HG02840 (cell line): ENCODE results near the gene MGAT5B.

Experiments
- ATAC-seq: cut with Tn5 transposase; IDR thresholded peaks from one replicate; pipeline ENCODE4 v1.9.1; 2021; ENCODE audit warnings: mild to moderate bottlenecking, moderate library complexity, moderate number of reproducible peaks; ENCODE audit not compliant: unreplicated experiment, low FRiP score

MGAT5B gene

DNA sequence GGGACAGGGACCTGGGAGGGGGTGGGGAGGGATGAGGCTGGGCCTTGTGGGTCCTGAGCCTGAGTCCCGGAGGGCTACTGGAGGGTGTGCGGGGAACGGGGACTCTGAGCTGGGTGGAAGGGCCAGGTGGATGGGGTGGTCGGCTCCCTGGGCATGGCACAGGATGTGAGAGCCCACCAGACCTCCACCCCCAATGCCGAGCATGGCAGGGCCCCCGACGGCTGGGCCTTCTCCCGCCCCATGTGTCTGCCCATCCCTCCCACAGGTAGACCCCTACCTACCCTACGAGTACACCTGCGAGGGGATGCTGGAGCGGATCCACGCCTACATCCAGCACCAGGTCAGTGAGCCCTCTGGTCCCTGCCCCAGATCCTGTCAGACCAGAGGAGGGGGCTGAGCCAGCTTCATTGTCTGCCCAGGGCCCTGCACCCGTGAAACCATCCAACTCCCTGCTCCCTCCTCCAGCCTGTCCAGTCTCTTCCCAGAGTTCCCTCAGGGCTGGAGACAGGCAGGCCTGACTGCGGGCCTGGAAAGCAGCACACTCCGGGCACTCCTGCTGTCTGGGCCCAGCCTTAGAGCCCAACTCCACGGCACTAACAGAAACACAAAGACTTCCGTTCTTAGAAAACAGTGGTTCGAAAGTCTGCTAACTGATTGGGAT is 78.0 kb downstream of the MGAT5B start:
- no peak for ATAC-seq

DNA sequence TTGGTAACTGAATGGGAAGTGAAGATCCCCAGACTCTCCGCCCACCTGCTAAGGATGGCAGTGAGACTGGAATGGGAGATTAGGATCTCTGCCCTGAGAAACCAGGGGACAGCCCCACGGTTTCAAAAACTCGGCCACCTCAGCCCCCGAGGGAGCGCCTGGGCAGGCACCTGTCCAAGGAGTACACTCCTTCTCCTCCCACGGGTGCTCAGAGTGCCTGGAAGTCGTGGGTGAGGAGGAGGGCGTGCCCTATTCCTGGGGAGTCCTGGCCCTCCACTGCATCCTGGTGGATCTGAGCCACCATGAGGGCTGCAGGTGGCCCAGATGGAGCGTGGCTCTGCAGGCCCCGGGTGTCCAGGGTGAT is 78.5 kb downstream of the MGAT5B start:
- ATAC-seq, result no peak

DNA sequence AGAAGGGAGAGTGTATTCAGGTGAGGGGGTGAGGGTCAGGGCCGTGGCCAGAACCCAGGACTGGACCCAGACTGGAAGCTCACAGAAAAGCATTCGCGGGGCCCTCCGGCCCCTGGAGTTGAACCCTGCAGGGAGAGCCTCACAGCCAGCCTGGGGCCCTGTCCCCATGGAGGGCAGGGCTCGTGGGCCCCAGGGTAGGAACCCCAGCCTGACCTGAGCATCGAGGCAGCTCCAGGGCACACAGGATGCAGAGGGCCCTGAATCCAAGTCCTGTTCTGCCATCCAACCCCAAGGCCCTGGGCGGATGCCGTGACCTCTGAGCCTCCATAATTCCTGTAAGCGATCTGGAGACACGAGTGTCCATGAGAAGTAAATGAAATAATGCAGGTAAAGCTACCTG is 79.1 kb downstream of the MGAT5B start:
- no peak for ATAC-seq

DNA sequence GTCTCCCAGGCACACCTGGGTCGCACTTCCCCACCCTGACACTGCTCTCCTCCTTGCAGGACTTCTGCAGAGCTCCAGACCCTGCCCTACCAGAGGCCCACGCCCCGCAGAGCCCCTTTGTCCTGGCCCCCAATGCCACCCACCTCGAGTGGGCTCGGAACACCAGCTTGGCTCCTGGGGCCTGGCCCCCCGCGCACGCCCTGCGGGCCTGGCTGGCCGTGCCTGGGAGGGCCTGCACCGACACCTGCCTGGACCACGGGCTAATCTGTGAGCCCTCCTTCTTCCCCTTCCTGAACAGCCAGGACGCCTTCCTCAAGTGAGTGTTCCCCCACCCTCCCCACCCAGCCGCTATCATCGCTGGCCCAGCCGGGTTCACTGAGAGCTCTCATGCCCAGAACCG is 79.6 kb downstream of the MGAT5B start:
- ATAC-seq, result no peak

DNA sequence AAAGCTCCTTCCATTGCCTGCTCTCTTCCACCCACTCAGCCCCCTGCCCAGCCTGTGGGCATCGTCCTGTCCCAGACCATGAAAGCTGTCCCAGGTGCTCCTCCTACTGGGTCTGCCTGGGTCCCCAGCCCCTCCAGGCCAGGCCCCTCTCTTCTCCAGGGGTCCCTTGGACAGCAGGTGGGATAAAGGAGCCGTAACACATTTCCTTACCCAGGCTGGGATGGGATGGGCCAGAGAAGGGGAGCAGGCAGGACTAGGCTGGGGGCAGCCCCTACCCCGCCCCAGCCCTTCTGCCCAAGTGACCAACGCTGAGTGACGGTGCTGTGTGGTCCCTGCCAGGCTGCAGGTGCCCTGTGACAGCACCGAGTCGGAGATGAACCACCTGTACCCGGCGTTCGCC is 80.1 kb downstream of the MGAT5B start:
- no peak for ATAC-seq

DNA sequence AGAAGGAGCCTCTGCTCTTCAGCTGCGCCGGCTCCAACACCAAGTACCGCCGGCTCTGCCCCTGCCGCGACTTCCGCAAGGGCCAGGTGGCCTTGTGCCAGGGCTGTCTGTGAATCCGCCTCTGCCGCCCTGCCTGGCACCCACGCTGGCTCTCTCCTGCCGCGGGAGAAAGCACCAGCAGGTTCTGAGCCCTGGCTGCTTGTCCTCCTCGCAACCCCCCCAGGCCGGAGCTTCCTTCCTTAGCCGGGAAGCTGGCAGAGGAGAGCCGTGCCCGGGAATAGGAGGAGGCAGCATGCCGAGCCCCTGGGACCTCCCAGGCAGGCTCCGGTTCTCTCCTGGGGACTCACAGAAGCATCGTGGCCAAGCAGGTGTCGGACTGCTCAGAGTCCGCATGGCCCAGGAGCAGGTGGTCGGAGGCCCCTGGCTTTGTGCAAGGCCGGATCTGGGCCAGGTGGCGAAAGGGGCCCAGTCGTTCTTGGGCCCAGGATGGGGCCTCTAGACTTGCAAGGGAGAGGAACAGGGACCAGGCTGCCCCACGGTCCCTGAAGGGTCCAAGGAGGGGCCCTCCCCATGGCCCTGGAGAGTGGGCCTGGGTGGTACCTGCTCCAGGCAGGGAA is 80.6 kb downstream of the MGAT5B start:
- no peak for ATAC-seq

DNA sequence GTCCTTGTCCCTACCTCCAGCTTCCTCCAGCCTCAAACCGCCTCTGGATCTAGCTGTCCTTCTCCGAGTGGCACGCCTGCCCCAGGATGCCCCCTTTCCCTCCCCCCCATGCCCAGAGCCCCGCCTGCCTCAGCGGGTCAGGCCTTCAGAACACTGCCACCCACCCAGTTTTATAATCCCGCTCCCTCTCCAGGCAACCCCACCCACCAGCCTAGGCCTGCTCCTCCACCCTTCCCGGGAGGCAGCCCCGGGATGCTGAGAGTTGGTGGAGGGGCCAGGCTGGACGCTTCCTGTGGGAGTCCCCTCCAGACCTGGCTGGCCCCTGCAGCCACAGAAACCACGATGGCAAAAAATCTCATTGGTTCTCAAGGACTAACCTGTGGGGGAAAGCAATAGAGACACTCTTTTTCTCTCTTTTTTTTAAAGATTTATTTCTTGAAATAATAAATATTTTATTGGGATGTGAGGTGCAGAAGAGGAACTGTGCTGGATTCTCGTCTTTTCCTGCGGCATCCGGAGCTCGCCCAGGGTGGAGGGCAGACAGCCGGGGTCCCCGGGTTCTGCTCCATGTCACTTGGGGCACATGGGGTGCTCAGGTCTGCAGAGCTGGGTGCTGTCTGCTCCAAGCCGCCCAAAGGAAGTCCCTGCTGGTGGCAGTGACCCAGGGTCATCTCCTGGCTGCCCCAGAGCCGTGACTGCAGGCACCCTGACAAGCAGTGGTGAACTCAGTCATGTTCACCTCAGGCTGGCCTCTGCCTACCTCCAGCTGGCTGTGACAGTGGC is 81.9 kb downstream of the MGAT5B start:
- ATAC-seq, result no peak

DNA sequence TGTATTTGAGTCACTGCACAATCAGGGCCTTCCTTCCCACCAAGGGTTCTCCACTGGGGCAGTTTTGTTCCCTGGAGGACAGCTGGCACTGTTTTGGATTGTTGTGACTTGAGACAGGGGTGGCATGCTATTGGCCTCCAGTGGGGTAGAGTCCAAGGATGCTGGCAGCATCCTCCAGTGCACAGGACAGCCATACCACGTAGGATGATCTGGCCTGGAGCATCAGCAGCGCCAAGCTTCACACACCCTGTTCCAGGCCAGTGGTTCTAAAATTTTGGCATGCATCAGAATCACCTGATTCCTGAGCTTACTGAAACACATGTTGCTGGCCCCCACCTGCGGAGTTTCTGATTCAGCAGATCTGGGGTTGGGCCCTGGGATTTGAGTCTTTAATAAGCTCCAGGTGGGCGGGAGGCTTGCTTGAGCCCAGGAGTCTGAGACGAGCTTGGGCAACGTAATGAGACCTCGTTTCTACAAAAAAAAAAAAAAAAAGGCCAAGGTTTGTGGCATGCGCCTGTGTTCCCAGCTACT is 83.2 kb downstream of the MGAT5B start:
- no peak for ATAC-seq

DNA sequence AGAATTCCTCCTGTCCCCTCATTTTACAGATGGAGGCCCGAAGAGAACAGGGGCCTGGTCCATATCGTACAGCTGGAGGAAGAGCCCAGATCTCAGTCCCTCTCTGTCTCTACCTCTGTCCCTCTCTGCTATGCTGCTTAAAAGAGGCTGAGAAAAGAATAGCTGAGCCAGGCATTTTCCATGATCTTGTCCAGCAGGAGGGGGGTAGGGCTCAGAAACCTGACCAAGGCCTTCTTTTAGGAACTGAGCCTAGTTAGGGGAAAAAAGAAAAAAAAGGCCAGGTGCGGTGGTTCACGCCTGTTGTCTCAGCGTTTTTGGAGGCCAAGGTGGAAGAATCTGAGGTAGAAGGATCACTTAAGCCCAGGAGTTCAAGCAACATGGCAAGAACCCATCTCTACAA is 84.2 kb downstream of the MGAT5B start:
- ATAC-seq, result no peak

DNA sequence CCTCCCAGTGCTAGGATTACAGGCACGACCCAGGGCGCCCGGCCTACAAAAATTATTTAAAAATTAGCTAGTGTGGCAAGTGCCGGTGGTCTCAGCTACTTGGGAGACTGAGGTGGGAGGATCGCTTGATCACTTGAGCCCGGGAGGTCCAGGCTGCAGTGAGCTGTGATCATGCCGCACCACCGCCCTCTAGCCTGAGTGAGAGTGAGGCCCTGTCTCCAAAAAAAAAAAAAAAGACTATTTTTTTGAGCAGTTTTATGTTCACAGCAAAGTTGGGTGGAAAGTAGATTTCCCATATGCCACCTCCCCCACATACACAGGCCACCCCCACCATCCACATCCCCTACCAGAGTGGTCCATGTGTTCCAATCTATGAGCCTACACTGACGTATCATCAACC is 84.9 kb downstream of the MGAT5B start:
- ATAC-seq, result no peak

DNA sequence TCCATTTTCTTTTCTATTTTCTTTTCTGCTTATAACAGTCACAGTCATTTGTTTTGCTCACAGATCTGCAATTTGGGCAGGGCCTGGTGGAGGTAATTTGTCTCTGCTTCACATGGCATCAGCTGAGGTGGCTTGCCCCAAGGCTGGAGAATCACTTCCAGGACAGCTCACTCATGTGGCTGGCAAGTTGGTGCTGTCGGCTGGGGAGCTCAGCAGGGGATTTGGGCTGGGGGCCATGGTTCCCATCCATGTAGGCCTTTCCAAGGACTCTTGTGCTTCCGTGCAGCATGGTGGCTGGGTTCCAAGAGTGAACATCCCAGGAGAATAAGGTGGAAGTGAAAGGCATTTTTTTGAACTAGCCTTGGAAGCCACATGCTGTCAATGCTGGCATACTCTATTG is 85.7 kb downstream of the MGAT5B start:
- ATAC-seq, result no peak

DNA sequence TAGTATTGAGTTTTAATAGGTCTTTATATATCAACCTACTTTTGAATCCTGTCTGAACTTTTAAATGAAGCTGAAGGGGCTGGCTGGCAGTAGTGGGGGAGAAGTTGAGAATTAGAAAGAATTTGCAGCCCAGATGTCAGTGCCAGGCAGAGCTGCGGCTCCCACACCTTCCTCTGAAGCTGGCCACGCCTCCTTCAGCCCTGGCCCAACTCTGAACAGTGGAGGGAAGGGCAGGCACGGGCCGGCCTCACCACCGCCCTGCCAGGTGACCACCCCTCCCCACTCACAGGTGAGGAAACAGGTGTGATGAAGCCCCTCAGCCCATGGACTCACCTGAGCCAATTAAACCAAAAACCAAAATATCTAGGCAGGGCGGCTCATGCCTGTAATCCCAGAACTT is 87.0 kb downstream of the MGAT5B start:
- no peak for ATAC-seq

DNA sequence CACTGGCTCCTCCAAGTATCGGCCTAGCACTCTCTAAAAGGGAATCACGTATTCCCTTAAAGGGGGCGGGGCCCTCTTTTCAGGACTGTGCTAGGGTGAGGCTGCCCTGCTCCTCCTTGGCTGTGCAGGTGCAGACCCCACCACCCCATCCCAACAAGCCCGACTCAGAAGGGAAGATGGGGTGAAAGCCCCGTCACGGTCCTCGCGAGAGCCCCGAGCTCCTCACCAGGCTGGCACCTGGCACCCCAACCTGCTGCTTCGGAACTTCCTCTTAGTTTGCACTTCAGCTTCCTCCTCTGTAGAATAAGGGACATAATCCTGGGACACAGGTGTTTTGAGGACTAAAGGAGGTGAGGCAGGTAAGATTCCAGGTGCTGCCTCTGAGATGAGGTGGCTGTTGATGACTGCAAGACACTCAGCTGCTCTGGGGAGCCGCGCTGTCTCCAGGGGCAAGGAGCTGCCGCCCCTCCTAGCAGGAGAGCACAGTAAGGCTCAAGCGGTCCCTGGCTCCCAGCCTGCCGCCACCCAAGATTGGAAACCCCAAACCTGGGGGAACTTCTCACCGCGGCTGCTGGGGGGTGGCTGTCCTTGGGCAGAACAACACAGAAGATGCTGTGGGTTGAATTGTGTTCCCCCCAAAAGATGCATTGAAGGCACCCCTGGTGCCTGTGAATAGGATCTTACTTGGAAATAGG is 88.8 kb downstream of the MGAT5B start:
- ATAC-seq, result no peak

DNA sequence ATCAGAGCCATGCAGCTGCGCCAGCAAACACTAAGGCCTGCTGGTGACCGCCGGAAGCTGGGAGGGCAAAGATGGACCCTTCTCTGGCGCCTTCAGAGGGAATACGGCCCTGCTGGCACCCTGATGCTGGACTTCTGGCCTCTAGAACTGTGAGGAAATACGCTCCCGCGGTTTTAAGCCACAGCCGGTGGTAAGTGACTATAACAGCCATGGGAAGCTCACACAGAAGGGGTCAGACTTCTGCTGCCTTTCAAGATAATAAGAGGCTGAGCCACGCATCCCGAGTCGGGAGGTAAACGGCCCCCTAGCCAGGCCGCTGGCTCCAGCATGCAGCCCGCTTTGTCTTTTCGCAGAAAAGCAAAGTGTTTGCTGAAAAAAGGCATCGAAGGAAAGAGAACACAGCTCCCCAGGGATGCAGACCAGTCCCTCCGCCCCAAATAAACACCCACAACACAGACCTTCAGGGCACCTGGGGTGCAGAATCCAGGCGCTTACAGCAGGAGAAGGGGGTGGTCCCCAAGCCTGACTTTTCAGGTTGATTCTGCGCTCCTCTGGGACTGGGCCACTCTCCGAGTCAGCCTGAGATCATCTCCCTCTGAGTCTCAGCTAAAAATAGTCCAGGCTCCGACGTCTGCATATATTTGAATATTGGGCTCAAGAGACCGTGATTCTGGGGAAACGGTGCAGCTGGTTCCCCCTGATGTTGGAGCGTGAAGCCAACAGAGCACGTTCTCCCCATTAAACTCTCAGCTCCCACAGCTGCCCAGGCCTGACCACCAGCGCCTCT is 89.7 kb downstream of the MGAT5B start:
- ATAC-seq, result no peak

DNA sequence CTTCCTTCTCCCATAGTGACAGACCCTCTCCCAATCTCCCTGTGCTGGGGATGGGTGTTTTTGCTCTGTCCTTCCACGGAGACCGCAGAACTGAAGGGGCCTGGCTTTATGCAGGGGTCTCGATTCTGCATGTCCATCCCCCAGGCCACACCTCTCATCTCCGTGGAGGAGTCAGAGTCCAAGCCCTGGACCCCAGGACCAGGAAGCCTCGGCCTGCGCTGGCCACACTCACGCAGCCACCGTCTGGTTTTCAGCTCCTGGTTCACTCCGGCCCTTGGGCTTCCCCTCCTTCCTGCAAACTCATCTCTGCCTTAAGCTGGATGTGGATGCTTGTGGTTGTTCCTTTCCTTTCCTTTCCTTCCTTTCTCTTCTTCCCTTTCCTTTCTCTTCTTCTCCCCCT is 90.8 kb downstream of the MGAT5B start:
- no peak for ATAC-seq

DNA sequence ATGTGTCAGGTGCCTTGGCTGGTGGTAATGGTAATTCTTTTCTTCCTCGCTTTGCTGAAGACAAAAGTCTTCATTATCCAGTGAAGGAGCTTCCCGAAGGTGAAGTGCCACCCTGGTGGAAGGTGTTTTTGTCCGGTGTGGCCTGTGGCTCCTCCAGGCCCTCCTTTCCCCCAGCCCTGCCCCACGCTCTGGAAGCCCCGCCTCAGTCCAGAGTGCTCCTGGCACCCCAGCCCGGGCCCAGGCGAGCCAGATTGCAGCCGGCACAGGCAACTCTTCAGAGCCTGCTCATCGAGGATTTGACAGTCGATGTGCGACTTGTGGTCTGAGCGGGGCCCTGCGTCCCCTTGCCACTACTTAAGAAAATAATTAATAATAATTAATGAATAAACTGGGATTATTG is 93.7 kb downstream of the MGAT5B start:
- ATAC-seq, result no peak

DNA sequence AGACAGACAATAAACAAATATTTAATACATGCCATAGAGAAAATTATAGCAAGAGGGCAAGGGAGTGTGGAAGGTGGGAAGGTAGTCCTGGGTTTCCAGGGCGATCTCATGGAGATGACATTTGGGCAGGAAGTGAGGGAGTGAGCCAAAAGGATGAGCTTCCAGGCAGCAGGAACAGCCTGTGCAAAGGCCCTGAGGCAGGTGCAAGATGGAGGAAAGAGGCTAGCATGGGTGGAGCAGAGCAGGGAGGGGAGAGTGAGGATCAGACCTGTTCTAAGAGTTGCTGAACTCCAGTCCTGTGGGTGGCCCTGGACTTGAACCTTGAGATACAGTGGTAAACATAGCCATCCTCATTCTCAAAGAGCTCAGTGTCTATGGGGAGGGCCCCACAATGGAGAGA is 94.7 kb downstream of the MGAT5B start:
- no peak for ATAC-seq

DNA sequence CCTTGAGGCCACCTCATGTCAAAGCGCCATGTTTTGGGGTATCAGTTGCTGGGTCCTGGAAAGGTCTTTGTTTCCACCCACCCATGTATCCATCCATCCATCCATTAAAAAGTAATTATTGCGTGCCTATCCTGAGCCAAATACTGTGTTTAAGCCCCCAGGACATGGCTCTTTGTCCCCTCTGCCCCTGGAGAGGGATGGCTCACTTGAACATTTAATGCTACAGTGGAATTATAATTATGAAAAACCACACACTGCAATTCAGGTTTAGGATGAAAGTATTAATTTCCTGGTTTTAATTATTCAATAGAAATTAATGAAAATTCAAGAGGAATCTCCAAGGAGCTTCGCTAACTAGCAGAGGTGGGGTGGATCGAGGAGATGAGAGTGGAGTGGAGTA is 97.8 kb downstream of the MGAT5B start:
- no peak for ATAC-seq

DNA sequence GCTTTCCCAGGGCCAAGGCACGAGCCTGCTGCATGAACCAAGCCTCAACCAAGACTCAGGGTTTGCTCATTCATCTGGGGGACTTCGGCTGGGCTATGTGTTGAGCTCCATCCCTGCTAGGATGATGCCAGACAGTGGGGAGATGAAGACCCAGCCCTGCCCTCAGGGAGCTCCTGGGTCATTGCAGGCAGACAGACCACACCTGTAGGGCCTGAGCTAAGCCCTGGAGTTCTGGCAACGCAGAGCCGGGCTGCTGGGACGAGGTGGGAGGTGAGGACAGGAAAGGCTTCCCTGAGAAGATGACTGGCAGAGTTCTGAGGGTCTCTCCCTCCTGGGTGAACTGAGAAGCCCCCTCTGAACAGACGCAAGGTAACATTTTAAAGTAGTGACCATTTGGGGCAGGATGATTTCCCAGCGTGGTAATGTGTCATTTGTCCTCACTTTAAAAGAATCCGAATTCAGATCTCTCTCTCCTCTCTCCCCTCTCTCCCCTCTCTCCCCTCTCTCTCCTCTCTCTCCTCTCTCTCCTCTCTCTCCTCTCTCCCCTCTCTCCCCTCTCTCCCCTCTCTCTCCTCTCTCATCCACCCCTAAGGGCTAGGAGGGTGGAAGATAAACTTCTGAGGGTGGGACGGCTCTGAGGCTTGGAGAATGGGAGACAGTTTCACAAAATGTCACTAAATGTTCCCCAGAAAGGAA is 98.4 kb downstream of the MGAT5B start:
- no peak for ATAC-seq

DNA sequence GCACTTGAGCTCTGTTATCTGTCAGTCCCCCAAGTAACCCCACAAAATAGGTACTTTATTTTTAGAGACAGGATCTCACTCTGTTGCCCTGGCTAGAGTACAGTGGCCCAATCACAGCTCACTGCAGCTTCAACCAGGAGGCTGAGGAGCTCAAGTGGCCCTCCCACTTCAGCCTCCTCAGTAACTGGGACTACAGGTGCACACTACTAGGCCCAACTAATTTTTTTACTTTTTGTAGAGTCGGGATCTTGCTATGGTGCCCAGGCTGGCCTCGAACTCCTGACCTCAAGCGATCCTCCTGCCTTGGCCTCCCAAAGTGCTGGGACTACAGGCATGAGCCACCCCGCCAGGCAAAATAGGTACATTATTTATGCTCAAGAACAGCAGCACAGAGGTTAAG is 99.6 kb downstream of the MGAT5B start:
- no peak for ATAC-seq
